Fibroblast of the aortic adventitia (primary cell): Measurements from ENCODE around the gene FAM181B. TPM values are rescaled to one million over a fixed set of nuclear protein-coding genes. Genes with fewer than 3 reads are reported as not detected.
"Not testable (repeated sequence)": the region's sequence is repeated elsewhere in the genome, so short reads cannot be mapped to it uniquely, and the experiment has no call there.

Experiments
- DNase-seq: peaks from one replicate; pipeline ENCODE4 v3.0.0-alpha.2; 2010; ENCODE audit warnings: low read depth
- H3K4me3 ChIP-seq: 2 replicates; pipeline ENCODE4 v1.5.1; 2011; ENCODE audit warnings: low read depth, mild to moderate bottlenecking, control low read depth, low read length, moderate library complexity
- total RNA-seq: library from RNA; depleted of rRNA; stranded (reverse); fragments of >200 nt; gene quantifications from 2 replicates; pipeline ENCODE4 v1.2.3, GENCODE V29; 2012; ENCODE audit warnings: low replicate concordance
- TF ChIP-seq, protein P1 (sequence below): IDR thresholded peaks from 2 replicates; pipeline ENCODE4 v1.5.1; 2011; ENCODE audit warnings: mild to moderate bottlenecking, low read length, control low read depth, inconsistent platforms; ENCODE audit not compliant: insufficient read depth

The FAM181B gene
- total RNA-seq, 1 donor: not detected

DNA sequence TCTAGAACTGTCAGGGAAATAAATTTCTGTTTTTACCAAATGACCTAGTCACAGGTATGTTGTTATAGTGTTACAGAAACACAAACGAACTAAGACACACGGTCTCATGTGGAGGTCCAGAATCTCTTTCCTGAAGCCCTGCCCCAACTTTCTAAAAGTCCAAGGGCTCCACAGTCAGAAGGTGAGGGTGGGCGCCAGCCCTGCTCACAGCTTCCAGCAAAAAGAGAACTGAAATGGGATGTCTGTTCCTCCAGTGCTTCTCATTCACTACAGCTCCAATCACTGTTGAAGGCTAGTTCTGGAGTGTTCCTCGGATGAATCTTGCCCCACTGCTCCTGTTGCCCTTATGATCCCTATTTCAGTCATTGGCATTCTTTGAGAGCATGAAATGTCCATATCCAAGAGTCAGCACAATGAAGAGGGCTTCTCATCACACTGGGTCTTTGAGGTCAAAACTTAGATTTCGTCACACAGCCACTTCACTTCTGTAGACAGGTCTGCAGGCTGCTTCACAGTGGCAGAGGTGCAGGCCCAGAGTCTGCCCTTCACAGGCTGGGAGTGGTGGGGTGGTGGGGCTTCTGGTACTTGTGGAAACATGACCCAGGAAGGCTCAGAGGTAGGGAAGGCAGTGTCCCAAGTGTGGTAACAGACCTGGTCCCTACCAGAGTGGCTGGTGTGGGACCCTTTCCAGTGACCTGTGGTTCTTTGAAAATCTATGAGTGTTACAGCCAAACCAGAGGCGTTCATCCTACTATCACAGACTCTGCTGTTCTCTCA, 34.9 kb downstream of the FAM181B start:
- no peak for DNase-seq
- no peak overlapping the region for H3K4me3 ChIP-seq
- TF ChIP-seq, protein P1, sequence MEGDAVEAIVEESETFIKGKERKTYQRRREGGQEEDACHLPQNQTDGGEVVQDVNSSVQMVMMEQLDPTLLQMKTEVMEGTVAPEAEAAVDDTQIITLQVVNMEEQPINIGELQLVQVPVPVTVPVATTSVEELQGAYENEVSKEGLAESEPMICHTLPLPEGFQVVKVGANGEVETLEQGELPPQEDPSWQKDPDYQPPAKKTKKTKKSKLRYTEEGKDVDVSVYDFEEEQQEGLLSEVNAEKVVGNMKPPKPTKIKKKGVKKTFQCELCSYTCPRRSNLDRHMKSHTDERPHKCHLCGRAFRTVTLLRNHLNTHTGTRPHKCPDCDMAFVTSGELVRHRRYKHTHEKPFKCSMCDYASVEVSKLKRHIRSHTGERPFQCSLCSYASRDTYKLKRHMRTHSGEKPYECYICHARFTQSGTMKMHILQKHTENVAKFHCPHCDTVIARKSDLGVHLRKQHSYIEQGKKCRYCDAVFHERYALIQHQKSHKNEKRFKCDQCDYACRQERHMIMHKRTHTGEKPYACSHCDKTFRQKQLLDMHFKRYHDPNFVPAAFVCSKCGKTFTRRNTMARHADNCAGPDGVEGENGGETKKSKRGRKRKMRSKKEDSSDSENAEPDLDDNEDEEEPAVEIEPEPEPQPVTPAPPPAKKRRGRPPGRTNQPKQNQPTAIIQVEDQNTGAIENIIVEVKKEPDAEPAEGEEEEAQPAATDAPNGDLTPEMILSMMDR: no peak

DNA sequence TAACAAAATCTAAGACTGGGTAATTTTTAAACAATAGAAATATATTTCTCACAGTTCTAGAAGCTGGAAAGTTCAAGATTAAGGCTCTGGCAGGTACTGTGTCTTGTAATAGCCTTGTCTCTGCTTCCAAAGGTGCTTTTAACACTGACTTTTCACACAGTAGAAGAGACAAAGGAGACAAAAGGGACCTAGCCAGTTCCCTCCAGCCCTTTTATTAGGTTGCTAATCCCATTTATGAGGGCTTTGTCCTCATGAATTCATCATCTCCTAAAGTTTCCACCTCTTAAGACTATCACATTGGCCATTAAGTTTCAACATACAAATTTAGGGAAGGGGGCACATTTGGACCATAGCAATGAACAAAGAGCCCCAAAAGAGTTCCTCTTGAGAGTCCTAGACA, 40.7 kb downstream of the FAM181B start:
- TF ChIP-seq, protein P1: no peak
- no peak for DNase-seq
- H3K4me3 ChIP-seq: no peak overlapping the region

DNA sequence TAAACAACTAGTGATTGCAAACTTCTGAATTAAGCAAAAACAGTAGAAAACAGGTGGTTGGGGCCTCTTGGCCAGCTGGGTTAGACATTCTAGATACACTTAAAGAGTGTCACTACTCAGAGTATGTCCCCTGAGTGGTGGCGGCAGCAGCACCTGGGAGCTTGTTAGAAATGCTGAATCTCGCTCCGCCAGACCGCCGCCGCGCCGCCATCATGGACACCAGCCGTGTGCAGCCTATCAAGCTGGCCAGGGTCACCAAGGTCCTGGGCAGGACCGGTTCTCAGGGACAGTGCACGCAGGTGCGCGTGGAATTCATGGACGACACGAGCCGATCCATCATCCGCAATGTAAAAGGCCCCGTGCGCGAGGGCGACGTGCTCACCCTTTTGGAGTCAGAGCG, 44.3 kb downstream of the FAM181B start:
- H3K4me3 ChIP-seq: peak overlapping the region; percentile 56
- not testable (repeated sequence) for DNase-seq

DNA sequence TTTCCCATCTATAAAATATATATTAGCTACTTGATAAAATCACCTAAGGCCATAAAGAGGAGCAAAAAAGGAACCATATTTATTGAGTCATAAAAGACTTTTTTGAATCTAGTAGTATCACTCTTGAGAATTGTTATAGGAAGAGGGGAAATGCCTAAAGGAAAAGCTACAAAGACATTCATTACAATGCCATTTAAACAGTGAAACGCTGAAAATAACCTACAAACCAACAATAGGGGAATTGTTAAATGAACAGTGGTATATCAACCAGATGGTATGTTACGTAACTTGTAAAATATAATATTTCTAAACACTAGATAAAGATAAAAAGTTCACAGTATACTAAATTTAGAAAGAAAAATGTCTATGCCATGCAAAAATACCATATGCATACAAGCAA, 47.5 kb downstream of the FAM181B start:
- TF ChIP-seq, protein P1: no peak
- no peak for DNase-seq
- no peak overlapping the region for H3K4me3 ChIP-seq

DNA sequence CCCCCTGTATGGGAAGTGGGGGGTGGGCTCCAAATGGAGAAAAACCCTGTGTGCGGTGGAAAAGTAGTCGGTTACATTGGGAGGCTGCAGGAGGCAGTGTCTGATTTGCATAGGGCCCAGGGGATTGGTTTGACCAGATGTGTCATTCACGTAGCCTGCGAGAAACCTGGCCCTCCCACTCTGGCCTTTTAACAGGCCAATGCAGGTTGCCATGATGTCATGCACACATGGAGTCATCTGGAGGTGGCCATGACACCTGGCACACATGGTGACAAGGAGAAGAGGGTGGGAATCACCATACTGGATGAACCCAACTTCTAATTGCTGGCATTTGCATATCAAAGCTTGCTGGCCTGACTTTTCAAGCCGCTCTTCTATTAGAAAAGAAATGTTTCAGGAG, 50.6 kb downstream of the FAM181B start:
- no peak overlapping the region for H3K4me3 ChIP-seq
- TF ChIP-seq, protein P1: no peak
- no peak for DNase-seq

DNA sequence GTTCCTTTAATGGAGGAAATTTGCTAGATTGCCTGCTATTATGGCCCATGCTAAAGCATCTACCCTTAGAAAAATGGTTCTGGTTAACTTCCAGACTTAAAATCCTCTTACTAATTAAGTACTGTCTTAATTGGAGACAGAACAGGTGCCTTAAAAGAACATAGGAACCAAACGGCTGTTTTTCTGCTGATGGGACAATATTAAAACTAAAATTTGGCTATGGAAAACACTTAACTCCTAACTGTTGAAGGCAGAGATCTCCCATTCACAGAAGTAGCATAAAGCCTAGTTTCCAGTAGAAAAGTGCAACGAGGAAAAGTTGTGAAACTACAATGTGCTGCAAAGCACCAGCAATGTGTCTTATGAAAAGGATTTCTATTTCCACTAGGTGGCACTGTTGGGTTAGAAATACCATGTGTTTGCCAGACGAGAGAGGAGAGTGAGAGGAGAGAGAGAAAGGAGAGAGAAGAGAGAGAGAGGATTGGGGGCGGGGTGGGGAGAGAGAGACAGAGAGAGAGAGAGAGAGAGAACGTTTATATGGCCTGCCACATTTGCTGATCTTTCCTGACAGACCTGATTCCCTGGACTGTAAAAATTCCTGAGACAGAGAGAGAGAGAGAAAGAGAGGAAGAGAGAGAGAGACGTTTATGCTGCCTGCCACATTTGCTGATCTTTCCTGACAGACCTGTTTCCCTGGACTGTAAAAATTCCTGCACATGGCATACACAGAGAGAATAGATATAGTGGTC, 51.5 kb downstream of the FAM181B start:
- DNase-seq: peak; percentile 83
- TF ChIP-seq, protein P1: peak; percentile 58
- no peak overlapping the region for H3K4me3 ChIP-seq

DNA sequence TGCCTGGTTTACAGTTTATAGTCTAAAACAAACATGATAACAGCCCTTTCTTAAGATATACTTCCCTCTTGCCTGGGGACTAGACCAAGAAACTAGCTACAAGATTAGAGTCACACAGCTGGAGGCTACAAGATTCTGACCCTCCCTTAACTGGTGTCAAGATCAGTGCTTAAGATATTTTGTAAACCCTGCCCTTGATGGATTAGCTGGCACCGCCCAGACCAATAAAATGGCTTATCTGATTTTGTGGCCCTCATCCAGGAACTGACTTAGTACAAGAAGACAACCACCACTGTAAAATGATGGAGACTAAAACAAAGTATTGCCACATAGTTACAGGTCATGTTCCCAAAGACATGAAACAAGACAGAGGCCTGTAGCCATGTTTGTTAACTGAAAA, 53.4 kb downstream of the FAM181B start:
- TF ChIP-seq, protein P1: no peak
- H3K4me3 ChIP-seq: no peak overlapping the region
- DNase-seq: no peak
